Activated gamma-delta T cell treated with Interleukin-2 at 50 U/mL for 16 hours (primary cell): Measurements from ENCODE around the gene CTNNBL1.

Experiments
- DNase-seq: peaks from one replicate; pipeline ENCODE4 v3.0.0-alpha.2; 2020

The CTNNBL1 gene

GRCh38 chr20:37742131-37742530 lies 48.3 kb downstream of the CTNNBL1 start:
- DNase-seq, result no peak

GRCh38 chr20:37744347-37744746 lies 50.5 kb downstream of the CTNNBL1 start:
- no peak for DNase-seq

GRCh38 chr20:37745553-37745952 lies 51.7 kb downstream of the CTNNBL1 start:
- no peak for DNase-seq

- no peak for DNase-seq
These were observed 54.2 kb downstream of the CTNNBL1 start for GRCh38 chr20:37748015-37748414.

- no peak for DNase-seq
These were observed 55.4 kb downstream of the CTNNBL1 start for GRCh38 chr20:37749218-37749617.

GRCh38 chr20:37749620-37750403 lies 56.0 kb downstream of the CTNNBL1 start:
- DNase-seq, result no peak

- DNase-seq, result no peak
These were observed 61.8 kb downstream of the CTNNBL1 start for GRCh38 chr20:37755665-37756064.

- no peak for DNase-seq
These were observed 62.4 kb downstream of the CTNNBL1 start for GRCh38 chr20:37756234-37756633.

GRCh38 chr20:37757550-37757949 lies 63.7 kb downstream of the CTNNBL1 start:
- no peak for DNase-seq

- no peak for DNase-seq
These were observed 64.5 kb downstream of the CTNNBL1 start for GRCh38 chr20:37758332-37758731.

- no peak for DNase-seq
These were observed 65.3 kb downstream of the CTNNBL1 start for GRCh38 chr20:37759052-37759553.

- DNase-seq, result no peak
These were observed 66.0 kb downstream of the CTNNBL1 start for GRCh38 chr20:37759761-37760209.

- DNase-seq, result no peak
These were observed 66.5 kb downstream of the CTNNBL1 start for GRCh38 chr20:37760322-37760721.

GRCh38 chr20:37762716-37763485 lies 69.1 kb downstream of the CTNNBL1 start:
- DNase-seq, result no peak

- no peak for DNase-seq
These were observed 70.6 kb downstream of the CTNNBL1 start for GRCh38 chr20:37764333-37764935.

- no peak for DNase-seq
These were observed 77.1 kb downstream of the CTNNBL1 start for GRCh38 chr20:37770908-37771307.

- DNase-seq, result no peak
These were observed 79.5 kb downstream of the CTNNBL1 start for GRCh38 chr20:37773291-37773826.

- DNase-seq, result no peak
These were observed 80.3 kb downstream of the CTNNBL1 start for GRCh38 chr20:37774156-37774555.

GRCh38 chr20:37775200-37775599 lies 81.4 kb downstream of the CTNNBL1 start:
- DNase-seq, result no peak

- no peak for DNase-seq
These were observed 82.2 kb downstream of the CTNNBL1 start for GRCh38 chr20:37776049-37776448.

GRCh38 chr20:37776526-37776925 lies 82.7 kb downstream of the CTNNBL1 start:
- no peak for DNase-seq

- DNase-seq, result no peak
These were observed 83.5 kb downstream of the CTNNBL1 start for GRCh38 chr20:37777012-37777950.
